ENCODE results near the gene VPS37D.
"Not testable (repeated sequence)": the region's sequence is repeated elsewhere in the genome, so short reads cannot be mapped to it uniquely, and the experiment has no call there.

Gene VPS37D

GRCh38 chr7:73646785-73647724 lies 20.6 kb upstream of the VPS37D start:
- no peak overlapping the region for H3K4me3 ChIP-seq (ENCODE audit: low read depth, low read length)
- TF ChIP-seq CTCF (IDR thresholded peaks at IDR 0.05; ENCODE audit: borderline replicate concordance, insufficient read depth, low read depth, low read length): no peak

GRCh38 chr7:73647725-73648592 lies 19.7 kb upstream of the VPS37D start:
- no peak overlapping the region for H3K4me3 ChIP-seq (ENCODE audit: low read depth, low read length)
- TF ChIP-seq CTCF (IDR thresholded peaks at IDR 0.05; ENCODE audit: borderline replicate concordance, insufficient read depth, low read depth, low read length): no peak

- no peak overlapping the region for H3K4me3 ChIP-seq (ENCODE audit: low read depth, low read length)
- TF ChIP-seq CTCF (IDR thresholded peaks at IDR 0.05; ENCODE audit: borderline replicate concordance, insufficient read depth, low read depth, low read length): no peak
These were observed 18.9 kb upstream of the VPS37D start for GRCh38 chr7:73648593-73649332.

GRCh38 chr7:73649576-73649975 lies 18.1 kb upstream of the VPS37D start:
- H3K4me3 ChIP-seq (ENCODE audit: low read depth, low read length): no peak overlapping the region
- no peak for TF ChIP-seq CTCF (IDR thresholded peaks at IDR 0.05; ENCODE audit: borderline replicate concordance, insufficient read depth, low read depth, low read length)

GRCh38 chr7:73650524-73650923 lies 17.1 kb upstream of the VPS37D start:
- no peak for TF ChIP-seq CTCF (IDR thresholded peaks at IDR 0.05; ENCODE audit: borderline replicate concordance, insufficient read depth, low read depth, low read length)
- no peak overlapping the region for H3K4me3 ChIP-seq (ENCODE audit: low read depth, low read length)

- H3K4me3 ChIP-seq (ENCODE audit: low read depth, low read length): no peak overlapping the region
- no peak for TF ChIP-seq CTCF (IDR thresholded peaks at IDR 0.05; ENCODE audit: borderline replicate concordance, insufficient read depth, low read depth, low read length)
These were observed 15.1 kb upstream of the VPS37D start for GRCh38 chr7:73652541-73652949.

GRCh38 chr7:73655309-73655708 lies 12.3 kb upstream of the VPS37D start:
- H3K4me3 ChIP-seq (ENCODE audit: low read depth, low read length): not testable (repeated sequence)

Measured in GM12875 (cell line).